GM12878 (cell line): Measurements from ENCODE around the gene NTM. TPM values are rescaled to one million over a fixed set of nuclear protein-coding genes. Genes with fewer than 3 reads are reported as not detected.

ENCODE experiments used
- ATAC-seq: fragments of 200-7000 bp; cut with Tn5 transposase; 3 replicates; pipeline ENCODE4 v1.9.1; 2020; ENCODE audit warnings: mild to moderate bottlenecking, moderate library complexity
- BruUV-seq: library from RNA; stranded (reverse); fragments of 400-500 nt; replicated peaks from 2 replicates; lab custom pipeline; 2021; lab: Mats Ljungman, UMichigan
- CTCF ChIA-PET: fragments of 300-600 bp; sonication (Branson Sonifier 250); formaldehyde crosslinking; extraction: SDS; loops from one replicate; lab custom pipeline; 2021; ENCODE audit warnings: inconsistent platforms; lab: Yijun Ruan, JAX
- POLR2A ChIA-PET: fragments of 350-600 bp; formaldehyde crosslinking; extraction: SDS; loops from one replicate; lab custom pipeline; 2021; ENCODE audit warnings: inconsistent platforms; lab: Charles Lee
- RAD21 ChIA-PET: fragments of 300-600 bp; sonication (Branson Sonifier 250); formaldehyde crosslinking; loops from one replicate; lab custom pipeline; 2023; ENCODE audit warnings: antibody characterized with exemption; ENCODE audit not compliant: unreplicated experiment; lab: Charles Lee
- SMC1A ChIA-PET: fragments of 300-600 bp; sonication (Branson Sonifier 250); formaldehyde crosslinking; loops from one replicate; lab custom pipeline; 2023; ENCODE audit not compliant: unreplicated experiment, uncharacterized antibody; lab: Charles Lee
- DNase-seq: peaks from one replicate; pipeline ENCODE4 v3.0.0-alpha.2; 2011; ENCODE audit warnings: low read depth, low spot score
- FAIRE-seq: peaks from 3 replicates; lab custom pipeline; 2011; peaks lifted over from hg19 to GRCh38; lab: Jason Lieb, UNC
- H2AFZ ChIP-seq: 2 replicates; pipeline ENCODE4 v1.6.0; 2011; ENCODE audit warnings: low read depth, low read length, control low read depth; ENCODE audit not compliant: control insufficient read depth
- H3K27ac ChIP-seq: 2 replicates; pipeline ENCODE4 v1.5.1; 2011; ENCODE audit warnings: control low read depth; ENCODE audit not compliant: control insufficient read depth, insufficient read depth
- H3K27me3 ChIP-seq, 2 experiments: replicated peaks in 1 of 2; 2 replicates each; pipeline versions ENCODE4 v1.6.0 to v1.6.1; 2011; ENCODE audit warnings: low read length in 1 of 2; ENCODE audit not compliant: control insufficient read depth in 2 of 2, insufficient read depth in 2 of 2
- H3K36me3 ChIP-seq, 2 experiments: 2 replicates each; pipeline ENCODE4 v1.5.1; 2011; ENCODE audit warnings: low read length in 1 of 2; ENCODE audit not compliant: control insufficient read depth in 2 of 2, insufficient read depth in 2 of 2
- H3K4me1 ChIP-seq: 2 replicates; pipeline ENCODE4 v1.6.1; 2011; ENCODE audit warnings: mild to moderate bottlenecking, low read length, moderate library complexity, mixed read lengths; ENCODE audit not compliant: control insufficient read depth, insufficient read depth
- H3K4me2 ChIP-seq: 2 replicates; pipeline ENCODE4 v1.6.0; 2011; ENCODE audit warnings: control low read depth; ENCODE audit not compliant: control insufficient read depth, insufficient read depth
- H3K4me3 ChIP-seq: fragments of 200-600 bp; sonication (generic); 2 replicates; pipeline ENCODE4 v1.5.1; 2016
- H3K79me2 ChIP-seq: 2 replicates; pipeline ENCODE4 v1.6.0; 2011; ENCODE audit warnings: low read length; ENCODE audit not compliant: control insufficient read depth, insufficient read depth
- H3K9ac ChIP-seq: 2 replicates; pipeline ENCODE4 v1.8.0; 2011; ENCODE audit warnings: low read length, control low read depth, mixed read lengths; ENCODE audit not compliant: control insufficient read depth, insufficient read depth
- H3K9me3 ChIP-seq: replicated peaks from 3 replicates; pipeline ENCODE4 v1.5.1; 2011; ENCODE audit warnings: mild to moderate bottlenecking, low read length; ENCODE audit not compliant: control insufficient read depth, insufficient read depth
- H4K20me1 ChIP-seq: 2 replicates; pipeline ENCODE4 v1.6.0; 2011; ENCODE audit not compliant: control insufficient read depth, insufficient read depth
- CHD2 ChIP-seq: IDR thresholded peaks from 2 replicates; pipeline ENCODE4 v1.6.1; 2011; ENCODE audit warnings: low read depth, low read length, improper control_type of control experiment, borderline replicate concordance
- KDM1A ChIP-seq: fragments of 200-600 bp; sonication (generic); IDR thresholded peaks from 2 replicates; pipeline ENCODE4 v1.6.1; 2016; ENCODE audit warnings: borderline replicate concordance
- RELA ChIP-seq: fragments of 450-650 bp; IDR thresholded peaks from 2 replicates; pipeline ENCODE4 v1.8.0; 2014; ENCODE audit warnings: borderline replicate concordance; ENCODE audit not compliant: partially characterized antibody
- WGBS: methylation state at CpG from one replicate; pipeline ENCODE4 v1.1.6; 2016; ENCODE audit warnings: low lambda C conversion rate; ENCODE audit not compliant: insufficient replicate concordance, insufficient coverage; ENCODE audit errors: missing lambda C conversion rate; 5-methylcytosine and 5-hydroxymethylcytosine counted together
- in situ Hi-C: fragments of 300-500 bp; cut with MboI; formaldehyde crosslinking; loops from 9 replicates; pipeline ENCODE4 v1.14.3; 2018; ENCODE audit warnings: mixed read lengths
- intact Hi-C: fragments of 100-400 bp; cut with micrococcal nuclease; formaldehyde crosslinking; loops from one replicate; pipeline ENCODE4 v1.14.2; 2022; ENCODE audit not compliant: unreplicated experiment
- polyA plus RNA-seq, 11 experiments: library from polyadenylated mRNA; depleted of rRNA in 4 of 11; unstranded in 6 of 11; stranded (reverse) in 5 of 11; fragments of >200 nt; fragmentation: Nextera tagmentation in 4 of 11; fragmentation: Illumina TruSeq in 1 of 11; extraction: Ambion mirVana in 4 of 11; extraction: Trizol in 1 of 11; gene quantifications; 1 replicate in 1 of 11; 2 replicates in 10 of 11; pipeline versions ENCODE4 v1.2.1 to v1.2.3, GENCODE V29; 2011 to 2016; ENCODE audit warnings: inconsistent platforms in 2 of 11, missing spikeins in 2 of 11, low read depth in 1 of 11
- total RNA-seq, 4 experiments: library from RNA; depleted of rRNA in 3 of 4; stranded (reverse); fragments of >200 nt in 3 of 4; fragmentation: Illumina TruSeq in 1 of 4; extraction: Trizol in 1 of 4; gene quantifications; 2 replicates each; pipeline versions ENCODE4 v1.2.1 to v1.2.3, GENCODE V29; 2013 to 2021
- TF ChIP-seq, protein P1 (sequence below): fragments of 450-650 bp; formaldehyde crosslinking; IDR thresholded peaks from 2 replicates; pipeline ENCODE4 v1.5.0; 2022; ENCODE audit warnings: mild to moderate bottlenecking, missing genetic modification characterization
- TF ChIP-seq, protein P2 (sequence below): fragments of 450-650 bp; IDR thresholded peaks from 2 replicates; pipeline ENCODE4 v1.6.1; 2018; ENCODE audit warnings: mild to moderate bottlenecking, low read depth, moderate library complexity; ENCODE audit not compliant: partially characterized antibody

The NTM gene
- total and polyA plus RNA-seq, 10 of the 15 experiments (the other 5 are each of a cell fraction or from before 2014, with no cell fraction given) = not detected

DNA sequence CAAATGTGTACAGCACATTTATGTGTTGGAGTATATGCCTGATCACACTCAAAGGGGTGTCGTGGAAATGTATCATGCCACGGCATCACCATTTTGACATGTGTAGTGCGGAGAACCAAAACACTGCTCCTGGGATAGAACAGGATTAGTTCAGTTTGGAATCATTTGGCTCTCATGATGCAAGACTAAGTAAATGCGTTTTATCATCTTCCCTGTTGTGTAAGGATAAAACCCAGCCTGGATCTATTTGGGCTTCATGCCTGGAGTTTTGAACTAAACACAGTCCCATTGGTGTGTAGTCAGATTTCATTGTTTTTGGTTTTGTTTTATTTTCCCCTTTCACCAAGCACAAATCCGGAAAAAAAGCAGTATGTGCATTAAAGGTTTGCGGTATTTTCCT lies 574.3 kb downstream of the NTM start:
- intact Hi-C loops = no loop called here
- H3K9me3 ChIP-seq = no peaks in the 10 kb centered on the region
- 29% methylated on average over 6 of the region's 6 CpGs for WGBS
- ChIA-PET RAD21 (no interaction called here), POLR2A (no interaction called here), CTCF (no interaction called here), SMC1A (no interaction called here)
- no peak overlapping the region for H2AFZ ChIP-seq
- no peak overlapping the region for H3K9ac ChIP-seq
- H3K36me3 ChIP-seq = no peaks in the 10 kb centered on the region
- H3K4me1 ChIP-seq = no peaks in the 10 kb centered on the region
- no peak overlapping the region for H3K4me3 ChIP-seq
- ATAC-seq (no peak), FAIRE-seq (no peak), DNase-seq (no peak)
- H4K20me1 ChIP-seq = no peaks in the 10 kb centered on the region
- no TSS peak for BruUV-seq
- H3K79me2 ChIP-seq = no peaks in the 10 kb centered on the region
- H3K4me2 ChIP-seq = no peak overlapping the region
- no peak for TF ChIP-seq KDM1A
- TF ChIP-seq, protein P1, sequence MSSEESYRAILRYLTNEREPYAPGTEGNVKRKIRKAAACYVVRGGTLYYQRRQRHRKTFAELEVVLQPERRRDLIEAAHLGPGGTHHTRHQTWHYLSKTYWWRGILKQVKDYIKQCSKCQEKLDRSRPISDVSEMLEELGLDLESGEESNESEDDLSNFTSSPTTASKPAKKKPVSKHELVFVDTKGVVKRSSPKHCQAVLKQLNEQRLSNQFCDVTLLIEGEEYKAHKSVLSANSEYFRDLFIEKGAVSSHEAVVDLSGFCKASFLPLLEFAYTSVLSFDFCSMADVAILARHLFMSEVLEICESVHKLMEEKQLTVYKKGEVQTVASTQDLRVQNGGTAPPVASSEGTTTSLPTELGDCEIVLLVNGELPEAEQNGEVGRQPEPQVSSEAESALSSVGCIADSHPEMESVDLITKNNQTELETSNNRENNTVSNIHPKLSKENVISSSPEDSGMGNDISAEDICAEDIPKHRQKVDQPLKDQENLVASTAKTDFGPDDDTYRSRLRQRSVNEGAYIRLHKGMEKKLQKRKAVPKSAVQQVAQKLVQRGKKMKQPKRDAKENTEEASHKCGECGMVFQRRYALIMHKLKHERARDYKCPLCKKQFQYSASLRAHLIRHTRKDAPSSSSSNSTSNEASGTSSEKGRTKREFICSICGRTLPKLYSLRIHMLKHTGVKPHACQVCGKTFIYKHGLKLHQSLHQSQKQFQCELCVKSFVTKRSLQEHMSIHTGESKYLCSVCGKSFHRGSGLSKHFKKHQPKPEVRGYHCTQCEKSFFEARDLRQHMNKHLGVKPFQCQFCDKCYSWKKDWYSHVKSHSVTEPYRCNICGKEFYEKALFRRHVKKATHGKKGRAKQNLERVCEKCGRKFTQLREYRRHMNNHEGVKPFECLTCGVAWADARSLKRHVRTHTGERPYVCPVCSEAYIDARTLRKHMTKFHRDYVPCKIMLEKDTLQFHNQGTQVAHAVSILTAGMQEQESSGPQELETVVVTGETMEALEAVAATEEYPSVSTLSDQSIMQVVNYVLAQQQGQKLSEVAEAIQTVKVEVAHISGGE (CRISPR knock-in tag) = no peak
- TF ChIP-seq CHD2 = no peak
- no peak for TF ChIP-seq RELA
- TF ChIP-seq, protein P2, sequence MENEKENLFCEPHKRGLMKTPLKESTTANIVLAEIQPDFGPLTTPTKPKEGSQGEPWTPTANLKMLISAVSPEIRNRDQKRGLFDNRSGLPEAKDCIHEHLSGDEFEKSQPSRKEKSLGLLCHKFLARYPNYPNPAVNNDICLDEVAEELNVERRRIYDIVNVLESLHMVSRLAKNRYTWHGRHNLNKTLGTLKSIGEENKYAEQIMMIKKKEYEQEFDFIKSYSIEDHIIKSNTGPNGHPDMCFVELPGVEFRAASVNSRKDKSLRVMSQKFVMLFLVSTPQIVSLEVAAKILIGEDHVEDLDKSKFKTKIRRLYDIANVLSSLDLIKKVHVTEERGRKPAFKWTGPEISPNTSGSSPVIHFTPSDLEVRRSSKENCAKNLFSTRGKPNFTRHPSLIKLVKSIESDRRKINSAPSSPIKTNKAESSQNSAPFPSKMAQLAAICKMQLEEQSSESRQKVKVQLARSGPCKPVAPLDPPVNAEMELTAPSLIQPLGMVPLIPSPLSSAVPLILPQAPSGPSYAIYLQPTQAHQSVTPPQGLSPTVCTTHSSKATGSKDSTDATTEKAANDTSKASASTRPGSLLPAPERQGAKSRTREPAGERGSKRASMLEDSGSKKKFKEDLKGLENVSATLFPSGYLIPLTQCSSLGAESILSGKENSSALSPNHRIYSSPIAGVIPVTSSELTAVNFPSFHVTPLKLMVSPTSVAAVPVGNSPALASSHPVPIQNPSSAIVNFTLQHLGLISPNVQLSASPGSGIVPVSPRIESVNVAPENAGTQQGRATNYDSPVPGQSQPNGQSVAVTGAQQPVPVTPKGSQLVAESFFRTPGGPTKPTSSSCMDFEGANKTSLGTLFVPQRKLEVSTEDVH = no peak
- H3K27me3 ChIP-seq = peaks cover 0 to 2% of the 10 kb centered on the region in 2 experiments; a peak in 2 of 4 replicates
- in situ Hi-C loops = no loop called here
- no peak overlapping the region for H3K27ac ChIP-seq
